ENCODE measurements around the gene RNF114.

DNA sequence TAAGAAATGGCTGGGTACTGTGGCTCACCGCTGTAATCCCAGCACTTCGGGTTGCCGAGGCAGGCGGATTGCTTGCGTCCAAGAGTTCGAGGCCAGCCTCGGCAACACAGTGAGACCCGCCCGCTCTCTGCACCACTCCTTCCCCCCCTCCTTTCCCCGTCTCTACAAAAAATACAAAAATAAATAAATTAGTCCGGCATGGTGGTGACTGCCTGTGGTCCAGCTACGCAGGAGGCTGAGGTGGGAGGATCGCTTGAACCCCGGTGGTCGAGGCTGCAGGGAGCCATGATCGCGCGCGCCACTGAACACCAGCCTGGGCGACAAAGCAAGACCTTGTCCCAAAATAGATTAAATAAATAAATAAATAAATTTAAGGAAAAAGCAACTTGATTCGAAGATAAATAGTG, 448 bp upstream of the RNF114 start:
- TF ChIP-seq, protein P1, sequence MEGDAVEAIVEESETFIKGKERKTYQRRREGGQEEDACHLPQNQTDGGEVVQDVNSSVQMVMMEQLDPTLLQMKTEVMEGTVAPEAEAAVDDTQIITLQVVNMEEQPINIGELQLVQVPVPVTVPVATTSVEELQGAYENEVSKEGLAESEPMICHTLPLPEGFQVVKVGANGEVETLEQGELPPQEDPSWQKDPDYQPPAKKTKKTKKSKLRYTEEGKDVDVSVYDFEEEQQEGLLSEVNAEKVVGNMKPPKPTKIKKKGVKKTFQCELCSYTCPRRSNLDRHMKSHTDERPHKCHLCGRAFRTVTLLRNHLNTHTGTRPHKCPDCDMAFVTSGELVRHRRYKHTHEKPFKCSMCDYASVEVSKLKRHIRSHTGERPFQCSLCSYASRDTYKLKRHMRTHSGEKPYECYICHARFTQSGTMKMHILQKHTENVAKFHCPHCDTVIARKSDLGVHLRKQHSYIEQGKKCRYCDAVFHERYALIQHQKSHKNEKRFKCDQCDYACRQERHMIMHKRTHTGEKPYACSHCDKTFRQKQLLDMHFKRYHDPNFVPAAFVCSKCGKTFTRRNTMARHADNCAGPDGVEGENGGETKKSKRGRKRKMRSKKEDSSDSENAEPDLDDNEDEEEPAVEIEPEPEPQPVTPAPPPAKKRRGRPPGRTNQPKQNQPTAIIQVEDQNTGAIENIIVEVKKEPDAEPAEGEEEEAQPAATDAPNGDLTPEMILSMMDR (IDR thresholded peaks at IDR 0.05) = no peak
- no peak for TF ChIP-seq POLR2A (IDR thresholded peaks at IDR 0.05)

All from thyroid gland (tissue), 4 donors.